GM23338 (cell line): ENCODE results near the gene CTU1. TPM values are rescaled to one million over a fixed set of nuclear protein-coding genes. Genes with fewer than 3 reads are reported as not detected.

ENCODE experiments used
- ATAC-seq: fragments of 200-7000 bp; cut with Tn5 transposase; 3 replicates; pipeline ENCODE4 v1.9.1; 2020
- DNase-seq: peaks from one replicate; pipeline ENCODE4 v3.0.0-alpha.2; 2015; ENCODE audit warnings: low spot score
- H2AFZ ChIP-seq: fragments of 200-600 bp; sonication (generic); 2 replicates; pipeline ENCODE4 v1.8.0; 2016; ENCODE audit warnings: antibody characterized with exemption, mild to moderate bottlenecking, moderate library complexity
- H3F3A ChIP-seq: fragments of 200-600 bp; sonication (generic); replicated peaks from 2 replicates; pipeline ENCODE4 v1.8.0; 2017; ENCODE audit warnings: antibody characterized with exemption, mixed run types, low read depth
- H3K27ac ChIP-seq: fragments of 200-600 bp; sonication (generic); 2 replicates; pipeline ENCODE4 v1.6.1; 2016; ENCODE audit warnings: low read depth
- H3K27me3 ChIP-seq: fragments of 200-600 bp; sonication (generic); 2 replicates; pipeline ENCODE4 v1.8.0; 2016; ENCODE audit warnings: mild to moderate bottlenecking, mixed run types, moderate library complexity; ENCODE audit not compliant: insufficient read depth
- H3K36me3 ChIP-seq: fragments of 200-600 bp; sonication (generic); 2 replicates; pipeline ENCODE4 v1.8.0; 2016; ENCODE audit warnings: mild to moderate bottlenecking; ENCODE audit not compliant: insufficient read depth
- H3K4me1 ChIP-seq: fragments of 200-600 bp; sonication (generic); 2 replicates; pipeline ENCODE4 v1.8.0; 2016; ENCODE audit warnings: mild to moderate bottlenecking, moderate library complexity; ENCODE audit not compliant: insufficient read depth
- H3K4me2 ChIP-seq: fragments of 200-600 bp; sonication (generic); 2 replicates; pipeline ENCODE4 v1.7.1; 2017; ENCODE audit warnings: mixed run types
- H3K4me3 ChIP-seq: fragments of 200-600 bp; sonication (generic); 2 replicates; pipeline ENCODE4 v1.6.1; 2016; ENCODE audit warnings: mixed run types
- H3K79me2 ChIP-seq: fragments of 200-600 bp; sonication (generic); replicated peaks from 2 replicates; pipeline ENCODE4 v1.8.0; 2017; ENCODE audit warnings: mild to moderate bottlenecking; ENCODE audit not compliant: insufficient read depth
- H3K9me2 ChIP-seq: fragments of 200-600 bp; sonication (generic); 2 replicates; pipeline ENCODE4 v1.8.0; 2017; ENCODE audit not compliant: insufficient read depth
- H4K20me1 ChIP-seq: fragments of 200-600 bp; sonication (generic); replicated peaks from 2 replicates; pipeline ENCODE4 v1.8.0; 2017; ENCODE audit warnings: mild to moderate bottlenecking; ENCODE audit not compliant: insufficient read depth
- H3K27ac Mint-ChIP-seq: 2 replicates; pipeline ENCODE4 v1.8.0; 2020; ENCODE audit warnings: inconsistent platforms, mild to moderate bottlenecking, moderate library complexity, mixed read lengths
- H3K27me3 Mint-ChIP-seq: 3 replicates; pipeline ENCODE4 v1.8.0; 2022; ENCODE audit warnings: low read depth, mild to moderate bottlenecking, moderate library complexity, mixed read lengths, inconsistent platforms; ENCODE audit not compliant: insufficient read depth, poor library complexity
- H3K36me3 Mint-ChIP-seq: 3 replicates; pipeline ENCODE4 v1.8.0; 2021; ENCODE audit warnings: low read depth, mild to moderate bottlenecking, inconsistent platforms, moderate library complexity, mixed read lengths
- H3K4me1 Mint-ChIP-seq: 3 replicates; pipeline ENCODE4 v1.8.0; 2020; ENCODE audit warnings: mild to moderate bottlenecking, inconsistent platforms, mixed read lengths
- H3K4me3 Mint-ChIP-seq: 3 replicates; pipeline ENCODE4 v1.8.0; 2021; ENCODE audit warnings: moderate library complexity, mild to moderate bottlenecking, inconsistent platforms, mixed read lengths
- H3K9me3 Mint-ChIP-seq: 3 replicates; pipeline ENCODE4 v1.8.0; 2020; ENCODE audit warnings: moderate library complexity, mild to moderate bottlenecking, inconsistent platforms, mixed read lengths
- CREB1 ChIP-seq: fragments of 250-450 bp; sonication (Bioruptor Pico); IDR thresholded peaks from 2 replicates; pipeline ENCODE4 v1.5.0; 2020; ENCODE audit warnings: low read depth, mild to moderate bottlenecking, moderate library complexity
- ETS1 ChIP-seq: IDR thresholded peaks from 2 replicates; pipeline ENCODE4 v1.6.1; 2016; ENCODE audit warnings: antibody characterized with exemption
- EZH2 ChIP-seq: fragments of 200-600 bp; sonication (generic); IDR thresholded peaks from one replicate; pipeline ENCODE4 v1.8.0; 2017; ENCODE audit warnings: antibody characterized with exemption, mild to moderate bottlenecking, low read depth; ENCODE audit not compliant: unreplicated experiment
- EZH2phosphoT487 ChIP-seq: fragments of 200-600 bp; sonication (generic); IDR thresholded peaks from one replicate; pipeline ENCODE4 v1.8.1; 2018; ENCODE audit warnings: antibody characterized with exemption; ENCODE audit not compliant: unreplicated experiment
- JUNB ChIP-seq: IDR thresholded peaks from one replicate; pipeline ENCODE4 v1.6.1; 2016; ENCODE audit warnings: antibody characterized with exemption; ENCODE audit not compliant: unreplicated experiment
- POLR2AphosphoS5 ChIP-seq: IDR thresholded peaks from 2 replicates; pipeline ENCODE4 v1.6.1; 2016; ENCODE audit warnings: antibody characterized with exemption, low read depth
- REST ChIP-seq: IDR thresholded peaks from one replicate; pipeline ENCODE4 v1.6.1; 2018; ENCODE audit warnings: antibody characterized with exemption; ENCODE audit not compliant: unreplicated experiment
- ZNF331 ChIP-seq: fragments of 250-450 bp; sonication (Bioruptor Pico); IDR thresholded peaks from 2 replicates; pipeline ENCODE4 v1.5.0; 2020; ENCODE audit warnings: low read depth, mild to moderate bottlenecking, moderate library complexity
- ZNF462 ChIP-seq: fragments of 250-450 bp; sonication (Bioruptor Pico); IDR thresholded peaks from 2 replicates; pipeline ENCODE4 v1.5.0; 2020; ENCODE audit warnings: mild to moderate bottlenecking, moderate library complexity
- polyA plus RNA-seq: library from polyadenylated mRNA; unstranded; fragments of >200 nt; fragmentation: Nextera tagmentation; extraction: Ambion mirVana; gene quantifications from 2 replicates; pipeline ENCODE4 v1.2.1, GENCODE V29; 2016
- total RNA-seq: library from RNA; depleted of rRNA; stranded (reverse); fragments of >200 nt; shearing (Covaris generic); gene quantifications from 2 replicates; pipeline ENCODE4 v1.2.3, GENCODE V29; 2014

Gene CTU1
- total and polyA plus RNA-seq, 2 experiments from 2014 or later = 3.7 to 18.8 TPM

GRCh38 chr19:51150627-51151026, 42.4 kb upstream of the CTU1 start:
- no peak for ATAC-seq
- Histone ChIP-seq H3F3A (no peaks in the 10 kb centered on the region), H3K27me3 (no peaks in the 10 kb centered on the region), H3K4me2 (no peak overlapping the region), H3K36me3 (no peaks in the 10 kb centered on the region), H3K4me3 (no peak overlapping the region), H4K20me1 (no peaks in the 10 kb centered on the region), H3K9me2 (0 out of 2 replicates have a peak, but pooled peaks cover 10% of the 10 kb centered on the region), H3K79me2 (no peaks in the 10 kb centered on the region), H2AFZ (no peak overlapping the region), H3K4me1 (no peaks in the 10 kb centered on the region), H3K27ac (no peak overlapping the region)
- H3K27me3 Mint-ChIP-seq = peaks cover 8% of the 10 kb centered on the region
- H3K36me3 Mint-ChIP-seq = no peaks in the 10 kb centered on the region; the same call in 2 of the 3 replicates
- DNase-seq = no peak
- no peak for TF ChIP-seq CREB1 (CRISPR knock-in tag)
- TF ChIP-seq ZNF331 (CRISPR knock-in tag) = no peak
- TF ChIP-seq JUNB = no peak
- no peak for TF ChIP-seq EZH2phosphoT487
- no peak for TF ChIP-seq POLR2AphosphoS5
- TF ChIP-seq EZH2 = no peak
- TF ChIP-seq REST = no peak
- no peak for TF ChIP-seq ETS1
- no peak for TF ChIP-seq ZNF462 (CRISPR knock-in tag)
- H3K4me3 Mint-ChIP-seq = no peak overlapping the region
- no peak overlapping the region for H3K27ac Mint-ChIP-seq
- peaks cover 4% of the 10 kb centered on the region; the same call in 1 of the 3 replicates for H3K9me3 Mint-ChIP-seq
- H3K4me1 Mint-ChIP-seq = no peaks in the 10 kb centered on the region; the same call in 2 of the 3 replicates
